HG03159 (cell line): ENCODE measurements around the gene LTB4R2.

Source experiments
- ATAC-seq: cut with Tn5 transposase; IDR thresholded peaks from one replicate; pipeline ENCODE4 v1.9.1; 2021; ENCODE audit warnings: mild to moderate bottlenecking, moderate library complexity; ENCODE audit not compliant: unreplicated experiment

LTB4R2 gene

GRCh38 chr14:24298892-24299254 lies 11.1 kb upstream of the LTB4R2 start:
- no peak for ATAC-seq

DNA sequence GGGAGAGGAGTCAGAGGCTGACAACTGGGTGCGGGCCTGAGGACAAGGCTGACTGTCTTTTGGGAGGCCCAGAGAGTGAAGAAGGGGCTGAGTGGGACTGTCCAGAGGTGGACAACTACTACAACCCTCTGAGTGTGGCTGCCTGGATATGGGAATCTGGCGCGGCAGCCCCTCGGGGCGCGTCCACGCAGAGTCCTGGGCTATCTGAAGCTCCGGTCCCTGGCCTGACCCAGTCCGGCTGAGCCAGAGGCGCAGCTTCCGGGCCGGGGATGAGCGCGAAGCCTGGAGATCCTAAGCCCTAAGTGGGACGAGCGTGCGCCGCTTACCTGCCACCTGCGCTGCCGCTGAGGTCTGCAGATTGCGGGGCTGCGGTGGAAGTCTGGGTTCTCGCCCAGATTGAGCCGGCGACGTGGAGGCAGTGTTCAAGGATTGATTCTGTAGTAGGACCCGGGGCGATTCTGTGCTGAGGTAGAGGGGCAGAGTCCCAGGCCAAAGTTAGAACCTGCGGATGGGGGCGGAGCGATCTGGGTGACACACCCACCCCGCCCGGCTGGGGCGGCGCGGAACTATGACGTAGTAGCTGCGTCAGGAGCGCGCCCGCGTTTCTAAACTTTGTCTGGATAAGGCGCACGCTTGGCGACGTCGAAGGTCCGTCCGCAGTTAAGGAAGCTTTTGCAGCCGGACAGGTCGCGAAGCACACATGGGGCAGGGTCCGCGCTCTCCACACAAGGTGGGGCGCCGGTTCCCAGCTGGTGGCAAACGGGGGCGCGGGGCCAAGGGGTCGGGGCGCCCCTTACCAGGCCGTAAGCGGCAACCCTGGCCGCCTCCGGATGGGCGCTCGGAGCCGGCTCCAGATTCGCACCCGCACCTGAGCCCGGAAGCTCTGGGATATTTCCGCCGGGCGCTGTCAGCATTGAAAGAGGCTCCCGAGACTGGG lies 10.4 kb upstream of the LTB4R2 start, which contains the start of the genes DHRS1 and NOP9:
DHRS1 (minus strand) TSS at position 526 of the 937 bp plus-strand sequence. CDS start 674 bp downstream, outside the sequence.
NOP9 (plus strand) TSS at position 596 of the 937 bp plus-strand sequence; CDS start at position 701, 105 bp downstream.
- ATAC-seq, result peak; percentile 71

DNA sequence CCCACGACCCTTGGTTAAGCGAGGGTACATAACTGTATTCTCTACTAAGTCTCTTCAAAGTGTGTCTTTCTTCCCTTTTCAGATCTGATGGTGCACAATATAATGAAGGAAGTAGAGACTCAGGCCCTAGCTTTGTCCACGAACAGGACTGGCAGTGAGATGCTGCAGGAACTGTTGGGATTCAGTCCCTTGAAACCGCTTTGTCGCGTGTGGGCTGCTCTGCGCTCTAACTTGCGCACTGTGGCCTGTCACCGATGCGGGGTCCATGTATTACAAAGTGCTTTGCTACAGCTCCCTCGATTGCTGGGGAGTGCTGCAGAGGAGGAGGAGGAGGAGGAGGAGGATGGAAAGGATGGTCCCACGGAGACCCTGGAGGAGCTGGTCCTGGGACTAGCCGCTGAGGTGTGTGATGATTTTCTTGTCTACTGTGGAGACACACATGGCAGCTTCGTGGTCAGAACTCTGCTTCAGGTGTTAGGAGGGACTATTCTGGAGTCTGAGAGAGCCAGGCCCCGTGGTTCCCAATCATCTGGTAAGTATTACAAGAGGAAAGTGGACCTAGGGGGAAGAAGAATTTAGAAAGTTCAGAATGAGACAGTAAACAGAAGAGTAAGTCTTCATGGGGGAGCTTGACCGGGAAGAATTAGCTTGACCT lies 9.5 kb upstream of the LTB4R2 start:
- ATAC-seq, result no peak

GRCh38 chr14:24304019-24304387 lies 5.9 kb upstream of the LTB4R2 start:
- ATAC-seq, result no peak

DNA sequence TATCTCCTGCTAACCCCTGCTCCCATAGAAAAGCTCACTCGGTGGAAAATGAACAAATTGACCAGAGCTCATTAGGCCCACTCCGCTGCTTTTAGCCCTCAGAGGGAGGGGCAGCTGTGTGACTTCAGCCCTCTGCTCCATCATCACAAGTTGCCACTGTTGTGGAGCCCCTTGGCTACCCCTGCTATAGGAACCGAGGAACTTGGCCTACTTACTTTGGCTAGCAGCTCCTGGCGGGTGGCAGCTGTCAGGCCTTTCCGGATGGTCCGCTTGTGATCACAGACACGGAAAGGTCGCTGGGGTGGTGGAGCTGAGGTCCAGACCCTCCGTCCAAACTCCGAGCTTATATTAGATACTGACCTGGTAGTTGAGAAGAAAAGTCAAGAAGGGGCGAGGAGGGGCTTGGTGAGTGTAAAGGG lies 2.8 kb upstream of the LTB4R2 start:
- ATAC-seq, result no peak

DNA sequence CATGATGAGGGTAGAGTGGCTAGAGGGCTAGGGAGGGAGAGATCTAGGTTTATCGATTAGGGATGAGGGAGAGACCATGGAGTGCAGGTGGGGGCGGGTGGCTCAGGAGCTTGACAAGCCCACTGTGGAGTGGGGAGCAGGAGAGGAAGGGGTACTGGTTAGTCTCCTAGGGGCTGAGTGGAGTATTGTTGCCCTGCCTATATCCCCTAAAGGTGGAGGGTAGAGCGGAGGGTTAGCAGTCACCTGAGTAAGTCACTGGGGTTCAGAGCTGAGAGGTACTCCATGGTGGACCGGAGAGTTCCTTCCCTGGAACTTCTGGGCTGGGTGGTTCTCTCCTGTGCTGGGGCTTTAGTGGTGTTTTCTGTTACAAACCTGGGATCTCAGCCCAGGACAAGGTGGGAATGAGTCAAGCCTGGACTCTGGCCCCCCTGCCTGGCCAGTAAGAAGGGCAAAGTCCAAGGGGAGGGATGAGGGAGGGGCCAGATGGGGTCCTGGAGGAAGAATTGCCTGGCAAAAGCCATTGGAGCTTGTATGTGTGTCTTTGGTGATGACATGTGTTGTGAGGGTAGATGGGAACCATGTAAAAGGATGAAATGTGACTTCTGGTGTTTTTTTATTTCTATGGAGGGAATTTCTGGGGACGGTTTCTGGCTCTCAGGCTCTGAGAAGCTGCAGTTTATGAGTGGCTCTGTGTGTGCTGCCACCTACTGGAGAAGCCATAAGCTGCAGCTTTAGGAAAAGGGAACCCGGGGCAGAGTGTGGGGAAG lies 2.2 kb upstream of the LTB4R2 start, which contains the start of gene CIDEB:
CIDEB (minus strand) TSS at position 403 of the 767 bp plus-strand sequence; CDS start at position 284, 119 bp downstream.
- no peak for ATAC-seq

GRCh38 chr14:24308342-24309124 lies 1.4 kb upstream of the LTB4R2 start:
- ATAC-seq, result no peak

- no peak for ATAC-seq
Measured at GRCh38 chr14:24310265-24310645, 315 bp downstream of the LTB4R2 start.

- ATAC-seq, result peak; percentile 61
Measured at GRCh38 chr14:24310646-24311604, 985 bp downstream of the LTB4R2 start, which contains the start of gene LTB4R. Gene LTB4R, plus strand, starts transcription at chr14:24311502. Its CDS starts 4,150 bp downstream, at chr14:24315652.

- no peak for ATAC-seq
Measured at GRCh38 chr14:24311837-24312615, 2.1 kb downstream of the LTB4R2 start.

DNA sequence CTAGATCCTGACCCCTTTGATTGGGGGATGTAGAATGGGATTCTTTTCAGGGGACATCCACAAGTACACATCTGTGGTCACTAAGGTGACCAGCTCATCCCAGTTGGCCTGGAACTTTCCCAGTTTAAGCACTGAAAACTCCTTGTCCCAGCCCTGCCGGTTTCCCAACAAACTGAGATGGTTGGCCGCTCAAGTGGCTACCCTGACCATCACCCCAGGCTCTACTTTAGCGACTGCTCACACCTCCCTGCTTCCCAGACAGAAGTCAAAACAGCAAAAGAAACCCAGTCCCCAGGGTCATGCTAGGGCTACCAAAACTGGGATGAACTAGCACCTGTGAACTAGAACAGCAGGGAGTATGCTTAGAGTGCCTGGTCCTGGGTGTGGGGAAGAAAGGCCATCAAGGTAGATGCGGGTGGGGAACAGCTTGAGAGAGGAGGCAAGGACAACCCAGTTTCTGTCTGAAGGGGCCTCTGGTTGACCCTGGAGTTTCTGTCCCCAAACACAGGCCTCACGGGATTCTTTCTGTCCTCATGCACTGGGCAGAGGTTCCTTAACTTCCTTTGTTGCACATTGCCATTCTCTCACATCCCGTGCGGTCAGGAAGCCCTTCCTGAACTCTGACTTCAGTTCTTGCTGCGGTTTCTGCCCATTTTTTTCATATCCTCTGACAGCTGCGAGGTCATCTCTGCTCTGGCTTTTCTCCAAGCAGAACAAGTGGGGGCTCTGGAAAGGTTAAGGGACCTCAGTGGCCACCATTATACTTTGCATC lies 3.0 kb downstream of the LTB4R2 start:
- ATAC-seq, result no peak

GRCh38 chr14:24313913-24314312 lies 4.0 kb downstream of the LTB4R2 start:
- ATAC-seq, result no peak

DNA sequence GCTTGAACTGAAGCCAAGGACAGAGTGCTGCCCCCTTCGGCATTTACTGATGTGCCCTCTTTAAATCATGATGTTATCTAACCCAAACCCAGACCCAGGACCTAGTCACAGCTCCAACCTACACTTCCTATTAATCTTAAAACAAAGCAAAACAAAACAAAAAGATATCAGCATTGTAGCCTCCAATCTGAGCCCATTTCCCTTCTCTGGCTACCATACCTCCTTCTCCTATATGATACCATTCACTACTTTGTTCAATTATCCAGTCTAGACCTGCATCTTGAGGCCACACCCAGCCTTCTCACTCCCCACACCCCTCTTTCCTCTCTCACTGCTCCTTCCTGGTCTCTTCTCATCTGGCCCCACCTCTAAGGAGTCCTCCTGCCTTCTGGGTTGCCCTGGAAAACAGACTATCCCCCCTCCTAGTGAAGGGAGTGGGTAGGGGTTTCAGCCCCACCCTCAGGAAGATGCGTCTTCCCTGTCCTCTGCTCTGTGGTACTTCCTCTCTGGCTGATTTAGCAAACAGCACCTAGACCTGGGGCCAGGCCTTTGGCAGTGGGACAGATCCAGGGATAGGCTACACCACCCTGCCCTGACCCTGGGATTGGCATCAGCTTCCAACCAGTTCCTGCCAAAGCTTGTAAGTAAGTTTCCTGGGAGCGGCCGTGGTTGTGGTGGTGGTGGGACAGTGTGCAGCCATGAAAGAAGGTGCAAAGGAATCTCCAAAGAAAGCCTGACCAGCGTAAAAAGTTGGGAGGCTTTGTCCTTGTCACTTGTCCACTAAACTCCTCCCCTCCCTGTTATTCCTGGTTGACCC lies 4.6 kb downstream of the LTB4R2 start:
- ATAC-seq, result no peak

DNA sequence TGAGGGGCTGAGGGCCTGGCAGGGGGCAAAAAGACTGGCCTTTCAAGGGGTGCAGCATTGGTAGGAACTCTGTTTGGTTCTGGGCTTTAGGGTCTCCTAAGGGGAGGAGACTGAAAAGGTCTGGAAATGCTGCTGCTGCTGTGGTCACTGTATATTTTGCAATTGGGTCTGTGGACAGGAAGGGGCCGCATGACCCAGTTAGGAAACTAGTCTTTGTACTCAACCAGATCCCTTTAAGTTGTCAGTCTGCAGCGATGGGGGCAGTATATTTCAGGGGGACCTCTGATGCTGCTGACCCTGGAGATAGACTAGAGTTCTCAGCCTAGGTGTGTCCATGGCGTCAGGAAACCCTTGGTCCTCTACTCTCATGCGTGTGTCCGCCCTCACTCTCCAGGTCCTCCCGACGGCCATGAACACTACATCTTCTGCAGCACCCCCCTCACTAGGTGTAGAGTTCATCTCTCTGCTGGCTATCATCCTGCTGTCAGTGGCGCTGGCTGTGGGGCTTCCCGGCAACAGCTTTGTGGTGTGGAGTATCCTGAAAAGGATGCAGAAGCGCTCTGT lies 5.4 kb downstream of the LTB4R2 start:
- no peak for ATAC-seq

- ATAC-seq, result no peak
Measured at GRCh38 chr14:24315807-24316596, 6.1 kb downstream of the LTB4R2 start.

- ATAC-seq, result no peak
Measured at GRCh38 chr14:24316597-24316950, 6.6 kb downstream of the LTB4R2 start.
